NCI-H128 (cell line): Measurements from ENCODE around the gene CPSF4.
"Not testable (repeated sequence)": the region's sequence is repeated elsewhere in the genome, so short reads cannot be mapped to it uniquely, and the experiment has no call there.

Experiments
- DNase-seq: peaks from one replicate; lab custom pipeline; 2025; ENCODE audit not compliant: unreplicated experiment; lab: John Stamatoyannopoulos, UW

Gene CPSF4

DNA sequence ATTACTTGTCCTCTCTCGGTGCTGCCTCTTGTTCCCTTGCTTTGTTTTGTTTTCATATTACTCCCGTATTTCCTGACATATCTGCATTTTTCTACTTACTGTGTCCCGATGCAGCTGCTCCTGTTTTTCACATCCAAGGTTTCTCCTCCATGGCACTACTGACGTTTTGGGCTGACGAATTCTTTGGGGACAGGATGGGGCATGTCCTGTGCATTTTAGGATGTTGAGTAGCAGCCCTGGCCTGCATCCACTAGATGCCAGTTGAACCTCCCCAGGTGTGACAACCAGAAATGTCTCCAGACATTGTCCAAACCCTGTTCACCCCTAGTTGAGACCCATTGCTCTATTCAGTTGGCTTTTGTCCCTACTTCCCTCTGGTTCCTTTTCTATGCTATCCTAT, 46.4 kb downstream of the CPSF4 start:
- no peak for DNase-seq

GRCh38 chr7:99489235-99489634, 50.5 kb downstream of the CPSF4 start:
- DNase-seq = no peak

- DNase-seq = no peak
Measured at GRCh38 chr7:99490878-99491277, 52.1 kb downstream of the CPSF4 start.

- no peak for DNase-seq
Measured at GRCh38 chr7:99493823-99494222, 55.1 kb downstream of the CPSF4 start.

DNA sequence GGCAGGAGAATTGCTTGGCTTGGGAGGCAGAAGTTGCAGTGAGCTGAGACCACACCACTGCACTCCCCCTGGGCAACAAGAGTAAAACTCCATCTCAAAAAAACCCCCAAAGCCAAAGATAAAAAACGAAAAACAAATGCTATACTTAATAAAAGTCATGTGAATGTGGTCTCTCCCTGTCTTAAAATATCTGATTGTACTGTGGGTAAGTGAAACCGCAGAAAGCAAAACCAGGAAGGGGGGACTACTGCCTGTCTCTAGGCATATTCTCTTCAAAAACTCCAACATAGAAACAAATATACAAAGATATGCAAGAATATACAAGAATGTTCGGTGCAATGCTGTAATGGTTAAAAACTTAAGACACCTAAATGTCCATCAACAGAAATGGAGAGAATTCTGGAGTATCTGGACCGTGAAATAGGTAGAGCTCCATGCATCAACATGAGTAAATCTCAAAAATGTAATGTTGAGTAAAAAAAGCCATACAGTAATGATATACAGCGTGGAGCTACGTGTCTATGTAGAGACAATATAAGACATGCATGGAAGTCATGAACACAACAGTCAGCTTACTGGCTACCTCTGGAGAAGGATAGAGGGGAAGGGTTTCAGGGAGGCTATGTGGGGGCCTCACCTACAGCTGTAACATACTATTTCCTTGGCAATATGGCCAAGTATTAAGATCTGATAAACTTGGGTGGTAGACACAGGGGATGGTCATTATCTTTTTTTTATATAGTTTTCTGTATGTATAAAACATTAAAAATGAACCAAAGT, 59.2 kb downstream of the CPSF4 start:
- DNase-seq = no peak

DNA sequence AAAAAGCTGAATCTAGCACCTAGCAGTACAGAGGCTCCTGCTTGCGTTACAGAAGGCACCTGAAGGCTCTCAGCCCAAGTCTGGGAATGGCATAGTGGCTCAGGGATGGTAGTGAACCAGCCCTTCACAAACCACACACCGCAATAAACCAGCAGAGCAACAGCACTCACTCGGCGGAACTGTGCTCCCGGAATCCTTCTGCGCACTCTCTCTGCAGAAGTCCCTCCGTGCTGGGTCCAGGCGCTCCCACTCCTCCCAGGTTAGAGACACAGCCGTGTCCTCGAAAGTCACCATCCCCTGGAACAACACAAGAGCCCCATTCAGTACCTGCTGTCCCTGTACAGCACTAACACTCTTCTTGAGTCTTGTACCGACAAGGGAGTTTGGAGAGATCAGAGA, 59.8 kb downstream of the CPSF4 start:
- no peak for DNase-seq

DNA sequence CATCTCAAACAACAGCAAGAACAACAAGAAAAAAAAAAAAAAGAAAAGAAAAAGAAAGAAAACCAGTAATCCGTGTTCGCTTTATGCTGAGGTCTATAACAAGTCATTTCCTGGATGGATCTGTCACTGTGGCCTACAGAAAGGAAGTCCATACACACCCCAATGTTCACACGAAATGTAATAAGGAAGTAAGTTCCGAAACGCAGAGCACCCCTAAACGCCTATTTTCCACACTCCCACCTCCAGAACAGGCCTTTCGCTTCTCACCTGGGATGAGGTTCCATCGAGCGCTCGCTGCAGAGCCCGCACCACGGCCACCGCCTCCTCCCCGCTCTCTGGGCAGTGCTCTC, 60.6 kb downstream of the CPSF4 start:
- no peak for DNase-seq

DNA sequence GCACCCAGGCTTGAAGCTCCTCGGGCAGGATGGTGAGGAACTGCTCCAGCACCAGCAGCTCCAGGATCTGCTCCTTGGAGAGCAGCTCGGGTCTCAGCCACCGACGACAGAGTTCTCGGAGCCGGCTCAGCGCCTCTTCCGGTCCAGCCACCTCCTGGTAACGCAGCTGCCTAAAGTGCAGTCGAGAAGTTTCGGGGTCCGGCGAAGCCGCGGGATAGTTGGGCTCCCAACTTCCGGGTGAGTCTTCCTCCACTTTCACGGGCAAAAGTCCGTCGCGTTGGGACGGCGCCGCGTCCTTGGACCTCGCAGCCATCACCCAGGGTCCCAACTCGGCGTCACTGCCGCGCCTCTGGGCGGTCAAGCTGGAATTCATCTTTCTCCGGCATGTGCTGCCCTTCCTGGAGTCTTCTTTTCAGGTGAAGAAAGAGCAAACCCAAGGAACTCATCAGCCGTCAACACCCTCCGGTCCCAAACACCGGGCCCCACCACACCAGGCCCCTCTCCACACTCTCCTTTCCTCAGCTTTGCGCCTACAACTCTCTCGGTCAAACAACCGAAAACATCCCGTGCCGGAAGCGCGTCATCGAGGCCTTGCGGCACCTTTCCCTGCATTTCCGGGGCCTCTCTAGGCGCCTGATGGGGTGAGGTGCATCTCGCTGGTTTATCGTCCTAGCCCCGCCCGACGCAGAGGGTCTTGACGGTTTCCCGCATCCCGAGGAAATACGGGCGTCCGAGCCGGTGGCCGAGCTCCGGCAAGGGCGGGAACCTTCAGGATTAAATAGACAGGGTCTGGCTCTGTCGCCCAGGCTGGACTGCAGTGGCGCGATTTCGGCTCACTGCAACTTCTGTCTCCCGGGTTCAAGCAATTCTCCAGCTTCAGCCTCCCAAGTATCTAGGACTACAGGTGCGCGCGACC, 61.2 kb downstream of the CPSF4 start, which contains the start of gene ZNF394:
ZNF394 (minus strand) TSS at position 561 of the 916 bp plus-strand sequence; CDS start at position 373, 188 bp downstream.
- DNase-seq = peak; percentile 87

DNA sequence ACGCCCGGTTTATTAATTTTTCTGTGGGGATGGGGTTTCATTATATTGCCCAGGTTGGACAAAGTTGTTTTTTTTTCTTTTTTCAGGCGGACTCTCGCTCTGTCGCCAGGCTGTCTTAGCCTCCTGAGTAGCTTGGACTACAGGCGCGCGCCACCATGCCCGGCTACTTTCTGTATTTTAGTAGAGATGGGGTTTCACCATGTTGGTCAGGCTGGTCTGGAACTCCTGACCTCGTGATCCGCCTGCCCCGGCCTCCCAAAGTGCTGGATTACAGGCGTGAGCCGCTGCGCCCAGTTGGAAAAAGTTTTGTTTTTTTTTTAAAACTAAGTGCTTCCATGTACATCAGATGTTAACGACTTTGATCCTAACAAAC, 61.9 kb downstream of the CPSF4 start:
- DNase-seq = no peak

- DNase-seq = not testable (repeated sequence)
Measured at GRCh38 chr7:99501236-99501635, 62.5 kb downstream of the CPSF4 start.

GRCh38 chr7:99504281-99504602, 65.5 kb downstream of the CPSF4 start:
- DNase-seq = peak; percentile 92

GRCh38 chr7:99504603-99505323, 66.0 kb downstream of the CPSF4 start, which contains the start of gene ZKSCAN5:
Gene ZKSCAN5, plus strand, starts transcription at chr7:99504662. Its CDS starts 1,383 bp downstream, at chr7:99506045.
- peak; percentile 84 for DNase-seq

- DNase-seq = no peak
Measured at GRCh38 chr7:99505324-99505662, 66.5 kb downstream of the CPSF4 start.
